ENCODE measurements around the gene NAP1L1. TPM values are rescaled to one million over a fixed set of nuclear protein-coding genes. Genes with fewer than 3 reads are reported as not detected.
A peak's percentile ranks its signal among the peaks of the same experiment; 100 is the strongest.

The NAP1L1 gene
- total RNA-seq, 1 donor from 2014 or later: 687 TPM

- no peaks in the 10 kb centered on the region for H3K79me2 ChIP-seq (ENCODE audit: insufficient read depth, low read length)
- TF ChIP-seq, protein P1, sequence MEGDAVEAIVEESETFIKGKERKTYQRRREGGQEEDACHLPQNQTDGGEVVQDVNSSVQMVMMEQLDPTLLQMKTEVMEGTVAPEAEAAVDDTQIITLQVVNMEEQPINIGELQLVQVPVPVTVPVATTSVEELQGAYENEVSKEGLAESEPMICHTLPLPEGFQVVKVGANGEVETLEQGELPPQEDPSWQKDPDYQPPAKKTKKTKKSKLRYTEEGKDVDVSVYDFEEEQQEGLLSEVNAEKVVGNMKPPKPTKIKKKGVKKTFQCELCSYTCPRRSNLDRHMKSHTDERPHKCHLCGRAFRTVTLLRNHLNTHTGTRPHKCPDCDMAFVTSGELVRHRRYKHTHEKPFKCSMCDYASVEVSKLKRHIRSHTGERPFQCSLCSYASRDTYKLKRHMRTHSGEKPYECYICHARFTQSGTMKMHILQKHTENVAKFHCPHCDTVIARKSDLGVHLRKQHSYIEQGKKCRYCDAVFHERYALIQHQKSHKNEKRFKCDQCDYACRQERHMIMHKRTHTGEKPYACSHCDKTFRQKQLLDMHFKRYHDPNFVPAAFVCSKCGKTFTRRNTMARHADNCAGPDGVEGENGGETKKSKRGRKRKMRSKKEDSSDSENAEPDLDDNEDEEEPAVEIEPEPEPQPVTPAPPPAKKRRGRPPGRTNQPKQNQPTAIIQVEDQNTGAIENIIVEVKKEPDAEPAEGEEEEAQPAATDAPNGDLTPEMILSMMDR (IDR thresholded peaks at IDR 0.05; ENCODE audit: insufficient read depth, low read depth, low read length): no peak
- TF ChIP-seq EZH2 (IDR thresholded peaks at IDR 0.05; ENCODE audit: insufficient read depth, low read length): no peak
- no peaks in the 10 kb centered on the region for H3K27me3 ChIP-seq (ENCODE audit: insufficient read depth, low read length)
- no peak for DNase-seq (ENCODE audit: low read depth)
- H3K4me2 ChIP-seq (ENCODE audit: low read length): no peak overlapping the region
- no peaks in the 10 kb centered on the region for H3K36me3 Mint-ChIP-seq (ENCODE audit: low read depth, unreplicated experiment)
- peak overlapping the region; percentile 26 for H3K27ac Mint-ChIP-seq (ENCODE audit: unreplicated experiment)
- H3K9me3 ChIP-seq (ENCODE audit: insufficient read depth, low read depth, low read length): no peaks in the 10 kb centered on the region
- H3K27ac ChIP-seq (ENCODE audit: low read depth, low read length): no peak overlapping the region
- peak; percentile 20 for FAIRE-seq
- no peaks in the 10 kb centered on the region for H3K36me3 ChIP-seq (ENCODE audit: insufficient read depth, low read length)
- peaks cover 11% of the 10 kb centered on the region for H3K4me1 Mint-ChIP-seq (ENCODE audit: low read depth, unreplicated experiment)
- H3K4me3 ChIP-seq (ENCODE audit: insufficient read depth, low read depth, low read length): no peak overlapping the region
- no peaks in the 10 kb centered on the region for H3K4me1 ChIP-seq (ENCODE audit: insufficient read depth, low read length)
- no peak overlapping the region for H3K4me3 Mint-ChIP-seq (ENCODE audit: unreplicated experiment)
- no peaks in the 10 kb centered on the region for H4K20me1 ChIP-seq (ENCODE audit: insufficient read depth, low read length)
- no peaks in the 10 kb centered on the region for H3K9me3 Mint-ChIP-seq (ENCODE audit: unreplicated experiment)
- no peak overlapping the region for H3K9ac ChIP-seq (ENCODE audit: low read length)
- H2AFZ ChIP-seq (ENCODE audit: low read depth, low read length): no peak overlapping the region
- H3K27me3 Mint-ChIP-seq (ENCODE audit: low read depth, unreplicated experiment): no peaks in the 10 kb centered on the region
Observed at GRCh38 chr12:76113800-76114757, 29.6 kb upstream of the NAP1L1 start.

DNA sequence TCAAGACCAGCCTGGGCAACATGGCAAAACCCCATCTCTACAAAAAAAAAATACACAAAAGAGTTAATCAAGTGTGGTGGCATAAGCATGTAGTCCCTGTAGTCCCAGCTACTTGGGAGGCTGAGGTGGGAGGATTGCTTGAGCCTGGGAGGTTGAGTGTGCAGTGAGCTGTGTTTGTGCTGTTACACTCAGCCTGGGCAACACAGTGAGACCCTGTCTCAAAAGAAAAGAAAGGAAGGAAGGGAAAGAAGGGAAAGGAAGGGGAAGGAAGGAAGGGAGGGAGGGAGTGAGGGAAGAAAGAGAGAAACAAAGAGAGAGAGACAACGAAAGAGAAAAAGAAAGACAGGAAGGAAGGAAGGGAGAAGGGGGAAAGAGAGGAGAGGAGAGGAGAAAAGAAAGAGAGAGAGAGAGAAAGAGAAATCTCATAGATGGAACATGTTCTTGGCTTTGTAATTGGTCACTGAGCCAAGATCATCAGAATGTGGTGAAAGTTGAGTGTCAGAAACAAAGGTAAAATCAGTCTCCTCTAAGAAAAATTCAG is 26.8 kb upstream of the NAP1L1 start:
- Histone ChIP-seq H3K4me2 (ENCODE audit: low read length) (no peak overlapping the region), H3K36me3 (ENCODE audit: insufficient read depth, low read length) (no peaks in the 10 kb centered on the region), H3K9me3 (ENCODE audit: insufficient read depth, low read depth, low read length) (no peaks in the 10 kb centered on the region), H3K4me3 (ENCODE audit: insufficient read depth, low read depth, low read length) (no peak overlapping the region), H3K79me2 (ENCODE audit: insufficient read depth, low read length) (no peaks in the 10 kb centered on the region), H3K27me3 (ENCODE audit: insufficient read depth, low read length) (no peaks in the 10 kb centered on the region), H3K4me1 (ENCODE audit: insufficient read depth, low read length) (no peaks in the 10 kb centered on the region), H4K20me1 (ENCODE audit: insufficient read depth, low read length) (no peaks in the 10 kb centered on the region), H2AFZ (ENCODE audit: low read depth, low read length) (no peak overlapping the region), H3K27ac (ENCODE audit: low read depth, low read length) (no peak overlapping the region), H3K9ac (ENCODE audit: low read length) (no peak overlapping the region)
- no peak overlapping the region for H3K27ac Mint-ChIP-seq (ENCODE audit: unreplicated experiment)
- no peak for TF ChIP-seq EZH2 (IDR thresholded peaks at IDR 0.05; ENCODE audit: insufficient read depth, low read length)
- TF ChIP-seq, protein P1 (IDR thresholded peaks at IDR 0.05; ENCODE audit: insufficient read depth, low read depth, low read length): no peak
- FAIRE-seq (no peak), DNase-seq (ENCODE audit: low read depth) (no peak)
- no peaks in the 10 kb centered on the region for H3K36me3 Mint-ChIP-seq (ENCODE audit: low read depth, unreplicated experiment)
- no peaks in the 10 kb centered on the region for H3K27me3 Mint-ChIP-seq (ENCODE audit: low read depth, unreplicated experiment)
- no peaks in the 10 kb centered on the region for H3K9me3 Mint-ChIP-seq (ENCODE audit: unreplicated experiment)
- H3K4me3 Mint-ChIP-seq (ENCODE audit: unreplicated experiment): no peak overlapping the region
- peaks cover 11% of the 10 kb centered on the region for H3K4me1 Mint-ChIP-seq (ENCODE audit: low read depth, unreplicated experiment)
